ENCODE measurements around the gene OR9Q1. TPM values are rescaled to one million over a fixed set of nuclear protein-coding genes. Genes with fewer than 3 reads are reported as not detected.

Gene OR9Q1, protein sequence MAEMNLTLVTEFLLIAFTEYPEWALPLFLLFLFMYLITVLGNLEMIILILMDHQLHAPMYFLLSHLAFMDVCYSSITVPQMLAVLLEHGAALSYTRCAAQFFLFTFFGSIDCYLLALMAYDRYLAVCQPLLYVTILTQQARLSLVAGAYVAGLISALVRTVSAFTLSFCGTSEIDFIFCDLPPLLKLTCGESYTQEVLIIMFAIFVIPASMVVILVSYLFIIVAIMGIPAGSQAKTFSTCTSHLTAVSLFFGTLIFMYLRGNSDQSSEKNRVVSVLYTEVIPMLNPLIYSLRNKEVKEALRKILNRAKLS
- total RNA-seq, result not detected in 2 replicates

GRCh38 chr11:58023435-58023931, at the start of gene OR9Q1:
Gene OR9Q1 (plus strand): TSS chr11:58023881. CDS start chr11:58179445, 155,564 bp downstream.

DNA sequence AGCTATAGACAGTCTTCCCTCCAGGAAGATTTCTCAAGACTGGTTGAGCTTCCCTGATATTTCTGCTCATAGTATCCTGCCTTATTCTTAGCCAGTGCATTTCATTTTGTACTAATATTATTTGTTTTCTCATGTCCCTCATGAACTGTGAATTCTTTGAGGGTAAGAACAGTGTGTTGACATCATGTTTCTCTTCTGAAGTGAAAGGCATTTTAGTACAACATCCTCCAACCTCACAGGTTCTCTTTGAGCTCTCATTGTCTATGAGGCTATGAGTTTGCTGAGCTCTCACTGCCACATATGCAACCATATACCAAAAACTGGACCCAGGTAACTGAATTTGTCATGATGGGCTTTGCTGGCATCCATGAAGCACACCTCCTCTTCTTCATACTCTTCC, 7.0 kb downstream of the OR9Q1 start, which contains the start of gene OR6Q1:
Gene OR6Q1 (plus strand): TSS at position 301 of the 400 bp plus-strand sequence. CDS start 0 bp downstream, at position 301.

DNA sequence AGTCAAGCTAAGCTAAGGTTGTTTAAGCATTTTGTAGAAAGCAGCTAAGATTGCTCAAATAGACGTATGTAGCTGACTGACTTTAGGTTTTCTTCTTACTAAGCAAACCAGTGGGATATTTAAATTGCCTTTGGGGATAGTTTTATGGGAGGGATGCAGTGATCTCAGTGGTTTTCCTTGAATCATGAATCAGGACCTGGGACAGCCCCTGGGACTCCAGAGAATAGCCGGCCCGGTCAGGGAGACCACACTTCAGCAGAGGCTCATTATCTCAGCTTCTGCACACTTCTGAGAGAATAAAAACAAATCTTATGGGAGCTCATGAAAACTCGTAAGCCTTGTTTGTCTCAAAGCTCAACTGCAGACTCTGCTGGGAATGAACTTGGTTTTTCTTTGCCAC, 101.8 kb downstream of the OR9Q1 start, which contains the start of gene OR9I1:
Gene OR9I1 (minus strand): TSS at position 62 of the 400 bp plus-strand sequence. CDS start 6,086 bp downstream, outside the sequence.

DNA sequence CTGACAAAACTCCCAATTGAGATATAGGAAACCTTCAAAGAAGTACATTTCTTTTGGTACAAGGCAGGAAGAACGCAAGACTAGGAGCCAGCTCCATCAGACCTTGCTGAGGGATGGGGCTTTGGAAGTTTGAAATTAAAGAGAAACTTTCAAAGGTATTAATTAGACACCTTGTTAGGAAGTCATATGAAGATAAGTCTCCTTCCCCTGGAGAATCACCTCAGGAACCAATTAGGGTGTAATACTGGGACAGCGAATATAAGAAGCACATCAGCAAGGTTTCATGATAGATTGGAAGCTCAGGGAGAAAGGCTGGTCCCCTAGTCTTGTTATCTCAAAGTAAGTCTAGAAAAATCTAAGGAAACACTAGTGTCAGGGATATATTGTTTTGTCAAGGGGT, 165.1 kb downstream of the OR9Q1 start, which contains the start of gene OR9Q2:
Gene OR9Q2 (plus strand): TSS at position 301 of the 400 bp plus-strand sequence. CDS start 1,421 bp downstream, outside the sequence.

DNA sequence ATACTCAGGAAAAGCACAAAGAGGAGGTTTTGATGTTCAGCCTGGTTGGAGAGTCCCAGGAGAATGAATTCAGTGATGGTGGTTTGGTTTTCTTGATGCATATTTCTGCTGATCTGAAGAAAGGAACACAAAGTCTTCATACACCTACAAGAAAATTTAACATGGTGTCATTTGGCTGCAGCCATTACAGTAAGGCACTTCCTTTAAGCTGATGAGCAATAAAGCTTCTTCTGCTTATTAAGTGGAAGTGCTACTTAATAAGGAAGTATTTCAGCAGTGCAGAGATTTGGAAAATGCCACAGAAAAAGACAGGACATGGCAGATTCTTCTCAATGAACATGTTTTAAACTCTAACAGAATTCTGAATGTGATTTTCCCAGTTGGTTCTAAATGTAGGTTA, 180.4 kb downstream of the OR9Q1 start, which contains the start of gene OR1S2:
Gene OR1S2 (minus strand): TSS at position 101 of the 400 bp plus-strand sequence. CDS start 0 bp downstream, at position 101.

DNA sequence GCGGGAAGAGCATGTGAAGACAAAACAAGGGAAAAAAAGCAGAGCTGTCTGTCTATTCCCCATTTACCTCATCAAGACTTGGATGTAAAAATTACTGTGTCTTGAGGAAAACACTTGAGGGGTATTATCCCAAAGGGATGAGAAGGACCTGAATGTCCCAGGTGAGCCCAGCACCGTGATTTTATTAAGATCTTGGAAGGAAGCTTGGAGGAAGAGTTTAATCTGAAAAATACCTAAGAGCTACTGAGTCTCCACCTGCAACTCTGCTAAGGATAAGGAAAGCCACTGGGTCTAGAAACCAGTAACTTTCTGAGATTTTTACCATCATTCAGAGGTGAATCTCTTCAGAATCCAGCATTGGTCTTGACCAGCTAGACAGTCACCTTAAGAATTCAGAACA, 188.7 kb downstream of the OR9Q1 start, which contains the start of gene OR1S1:
Gene OR1S1 (plus strand): TSS at position 301 of the 400 bp plus-strand sequence.

Small RNAs within 50 kb of the gene (small RNA-seq; reads per million reads assigned to genes)
- not detected for gene RNU6-899P

Other genes with a start within 250 kb of the OR9Q1 start
- not detected in 2 replicates for gene OR6Q1, start 7.1 kb downstream of the OR9Q1 start, total RNA-seq
- gene OR9I1, start 101.6 kb downstream of the OR9Q1 start, total RNA-seq, result not detected in 2 replicates
- gene OR9Q2, start 165.2 kb downstream of the OR9Q1 start, total RNA-seq, result not detected in 2 replicates
- not detected in 2 replicates for gene OR1S2, start 180.3 kb downstream of the OR9Q1 start, total RNA-seq
- not detected in 2 replicates for gene OR1S1, start 188.8 kb downstream of the OR9Q1 start, total RNA-seq
- not detected in 2 replicates for gene OR10Q1, start 205.0 kb downstream of the OR9Q1 start, total RNA-seq
- gene OR10W1, start 244.4 kb downstream of the OR9Q1 start, total RNA-seq, result not detected in 2 replicates

Measured in articular chondrocyte of knee joint (primary cell).